ENCODE measurements around the gene SNX4.

Gene SNX4

GRCh38 chr3:125403789-125404188 lies 116.2 kb downstream of the SNX4 start:
- no peaks in the 10 kb centered on the region for H3K36me3 ChIP-seq (ENCODE audit: control insufficient read depth in 2 of 2, insufficient read depth in 2 of 2, low read length in 2 of 2)
- H3K4me3 ChIP-seq (ENCODE audit: low read length in 2 of 2), result no peak overlapping the region
- no peaks in the 10 kb centered on the region for H3K9me3 ChIP-seq (ENCODE audit: control insufficient read depth in 2 of 2, low read length in 2 of 2)
- H3K27ac ChIP-seq (ENCODE audit: low read length), result no peak overlapping the region
- H3K4me1 ChIP-seq (ENCODE audit: control insufficient read depth, insufficient read depth, low read length), result no peaks in the 10 kb centered on the region
- no peak overlapping the region for H3K9ac ChIP-seq (ENCODE audit: low read length in 2 of 2)
- no peaks in the 10 kb centered on the region for H3K27me3 ChIP-seq (ENCODE audit: control insufficient read depth in 1 of 2, insufficient read depth in 2 of 2, low read length in 2 of 2)

GRCh38 chr3:125402639-125403038 lies 117.4 kb downstream of the SNX4 start:
- Histone ChIP-seq H3K9ac (ENCODE audit: low read length in 2 of 2) (no peak overlapping the region), H3K4me3 (ENCODE audit: low read length in 2 of 2) (no peak overlapping the region), H3K27me3 (ENCODE audit: control insufficient read depth in 1 of 2, insufficient read depth in 2 of 2, low read length in 2 of 2) (no peaks in the 10 kb centered on the region), H3K9me3 (ENCODE audit: control insufficient read depth in 2 of 2, low read length in 2 of 2) (peaks cover 0 to 2% of the 10 kb centered on the region in 2 donors), H3K4me1 (ENCODE audit: control insufficient read depth, insufficient read depth, low read length) (no peaks in the 10 kb centered on the region), H3K36me3 (ENCODE audit: control insufficient read depth in 2 of 2, insufficient read depth in 2 of 2, low read length in 2 of 2) (no peaks in the 10 kb centered on the region), H3K27ac (ENCODE audit: low read length) (no peak overlapping the region)

GRCh38 chr3:125401402-125401801 lies 118.6 kb downstream of the SNX4 start:
- Histone ChIP-seq H3K9me3 (ENCODE audit: control insufficient read depth in 2 of 2, low read length in 2 of 2) (peaks cover 0 to 2% of the 10 kb centered on the region in 2 donors), H3K9ac (ENCODE audit: low read length in 2 of 2) (no peak overlapping the region), H3K27ac (ENCODE audit: low read length) (no peak overlapping the region), H3K4me3 (ENCODE audit: low read length in 2 of 2) (no peak overlapping the region), H3K27me3 (ENCODE audit: control insufficient read depth in 1 of 2, insufficient read depth in 2 of 2, low read length in 2 of 2) (peaks cover 0 to 2% of the 10 kb centered on the region in 2 donors), H3K4me1 (ENCODE audit: control insufficient read depth, insufficient read depth, low read length) (no peaks in the 10 kb centered on the region), H3K36me3 (ENCODE audit: control insufficient read depth in 2 of 2, insufficient read depth in 2 of 2, low read length in 2 of 2) (no peaks in the 10 kb centered on the region)

- H3K4me3 ChIP-seq (ENCODE audit: low read length in 2 of 2), result no peak overlapping the region
- peaks cover 0 to 2% of the 10 kb centered on the region in 2 donors for H3K9me3 ChIP-seq (ENCODE audit: control insufficient read depth in 2 of 2, low read length in 2 of 2)
- no peaks in the 10 kb centered on the region for H3K4me1 ChIP-seq (ENCODE audit: control insufficient read depth, insufficient read depth, low read length)
- no peak overlapping the region for H3K9ac ChIP-seq (ENCODE audit: low read length in 2 of 2)
- no peaks in the 10 kb centered on the region for H3K36me3 ChIP-seq (ENCODE audit: control insufficient read depth in 2 of 2, insufficient read depth in 2 of 2, low read length in 2 of 2)
- H3K27ac ChIP-seq (ENCODE audit: low read length), result no peak overlapping the region
- H3K27me3 ChIP-seq (ENCODE audit: control insufficient read depth in 1 of 2, insufficient read depth in 2 of 2, low read length in 2 of 2), result peaks cover 0 to 4% of the 10 kb centered on the region in 2 donors
These were observed 121.0 kb downstream of the SNX4 start for GRCh38 chr3:125398952-125399351.
